Measurements from ENCODE around the gene PLEKHA8. TPM values are rescaled to one million over a fixed set of nuclear protein-coding genes. Genes with fewer than 3 reads are reported as not detected.

PLEKHA8 gene
- total and polyA plus RNA-seq, 2 experiments from 2014 or later = 4.7 to 10.3 TPM

DNA sequence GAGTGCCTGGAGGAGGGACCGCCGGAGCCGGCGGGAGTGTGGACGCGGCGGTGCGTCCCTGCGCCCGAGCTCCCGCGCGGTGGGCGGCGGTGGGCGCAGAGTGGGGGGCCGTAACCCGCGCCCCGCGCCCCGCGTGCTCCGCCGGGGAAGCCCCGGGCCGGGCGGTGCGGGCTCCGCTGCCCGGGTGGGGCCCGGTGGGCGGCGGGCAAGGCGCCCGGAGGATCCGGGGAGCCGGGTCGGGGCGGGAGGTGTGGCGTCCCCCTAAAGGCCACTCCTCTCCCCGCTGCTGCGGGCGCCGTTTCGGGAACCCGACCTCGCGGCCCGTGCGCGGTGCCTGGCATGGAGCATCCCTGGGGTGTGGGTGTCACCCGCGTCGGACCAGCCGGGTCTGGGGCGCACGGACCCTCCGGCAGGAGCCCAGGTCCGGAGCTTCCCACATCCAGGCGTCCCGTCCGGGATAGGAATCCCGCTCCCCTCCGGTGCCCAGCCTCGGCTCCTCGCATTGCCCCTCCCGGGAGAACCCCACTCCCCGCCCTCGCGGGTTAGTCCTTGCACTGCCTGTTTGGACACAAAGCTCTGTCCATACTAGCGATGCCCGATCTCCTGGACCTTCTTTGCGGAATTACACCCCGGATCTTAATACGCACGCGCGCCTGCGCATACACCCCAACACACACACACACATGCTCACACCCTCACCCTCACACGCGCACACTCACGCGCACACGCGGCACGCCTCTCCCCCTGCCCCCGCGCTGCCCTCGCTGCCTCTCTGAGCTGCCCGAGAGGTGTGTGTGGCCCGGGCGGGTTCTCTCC lies 107.3 kb downstream of the PLEKHA8 start:
- 0% methylated on average over 41 to 92 of the region's 93 CpGs for WGBS, 2 experiments (ENCODE audit: low coverage in 1 of 2, low lambda C conversion rate in 2 of 2, missing lambda C conversion rate in 2 of 2)
- no peak for TF ChIP-seq EZH2phosphoT487 (IDR thresholded peaks at IDR 0.05; ENCODE audit: insufficient read depth, low read depth)
- no peak for TF ChIP-seq EZH2 (IDR thresholded peaks at IDR 0.05; ENCODE audit: insufficient read depth, poor library complexity, severe bottlenecking)
- no peaks in the 10 kb centered on the region for H3K27me3 ChIP-seq (replicated peaks; ENCODE audit: insufficient read depth)

DNA sequence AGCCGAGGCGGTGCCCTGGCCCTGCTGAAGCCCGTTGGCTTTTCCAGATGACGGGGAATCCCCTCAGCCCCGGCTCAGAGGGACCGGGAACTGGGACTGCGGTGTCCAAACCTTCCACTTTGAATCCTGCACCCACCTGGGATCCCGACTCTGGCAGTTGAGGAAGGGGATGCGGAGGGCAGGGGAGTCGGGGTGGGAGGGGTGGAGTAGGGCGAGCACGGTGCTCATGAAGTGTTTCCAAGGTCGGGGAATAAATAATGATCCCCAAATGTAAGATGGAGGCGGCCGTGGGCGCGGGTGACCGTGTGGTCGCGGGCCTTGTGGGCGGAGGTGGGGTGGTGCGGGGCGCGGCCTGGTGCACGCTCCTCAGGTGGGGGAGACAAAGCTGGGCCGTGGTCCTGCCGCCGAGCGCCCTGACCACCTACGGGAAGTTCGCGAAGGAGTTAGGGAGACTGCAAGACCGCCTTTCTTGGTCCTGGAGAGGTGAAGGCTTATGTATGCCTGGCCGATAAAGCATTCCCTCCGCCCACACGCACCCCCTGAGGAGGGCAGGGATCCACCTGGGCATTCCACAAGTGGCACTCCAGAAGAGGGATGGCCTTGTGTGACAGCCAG lies 108.0 kb downstream of the PLEKHA8 start:
- Histone ChIP-seq H3K27ac (peak overlapping the region; percentile 82), H3K9ac (peak overlapping the region; percentile 96), H3K4me2 (ENCODE audit: unreplicated experiment) (peak overlapping the region; percentile 90), H3K36me3 (ENCODE audit: low read depth) (no peaks in the 10 kb centered on the region), H4K20me1 (ENCODE audit: insufficient read depth) (no peaks in the 10 kb centered on the region), H3K9me2 (ENCODE audit: insufficient read depth) (no peaks in the 10 kb centered on the region), H3K27me3 (replicated peaks; ENCODE audit: insufficient read depth) (no peaks in the 10 kb centered on the region), H3K9me3 (ENCODE audit: low read depth) (no peaks in the 10 kb centered on the region), H2AFZ (peak overlapping the region; percentile 81), H3K79me2 (ENCODE audit: insufficient read depth) (peaks cover 54% of the 10 kb centered on the region), H3K4me3 (peak overlapping the region; percentile 91), H3K4me1 (ENCODE audit: insufficient read depth) (no peaks in the 10 kb centered on the region; the same call in 1 of the 2 replicates), H3F3A (ENCODE audit: insufficient read depth) (peaks cover 9% of the 10 kb centered on the region)
- WGBS, 2 experiments (ENCODE audit: low coverage in 1 of 2, low lambda C conversion rate in 2 of 2, missing lambda C conversion rate in 2 of 2) = 10 to 20% methylated on average over 18 to 33 of the region's 36 CpGs
- in situ Hi-C loops (cut with MboI) = no loop called here
- no peak for DNase-seq
- TF ChIP-seq EZH2 (IDR thresholded peaks at IDR 0.05; ENCODE audit: insufficient read depth, poor library complexity, severe bottlenecking) (no peak), EZH2phosphoT487 (IDR thresholded peaks at IDR 0.05; ENCODE audit: insufficient read depth, low read depth) (no peak)

More for the DNA sequence above, 107.3 kb downstream of the PLEKHA8 start:
- peak overlapping the region; percentile 82 for H3K27ac ChIP-seq
- no peaks in the 10 kb centered on the region for H3K9me2 ChIP-seq (ENCODE audit: insufficient read depth)
- no peaks in the 10 kb centered on the region for H3K36me3 ChIP-seq (ENCODE audit: low read depth)
- H3K9me3 ChIP-seq (ENCODE audit: low read depth) = no peaks in the 10 kb centered on the region
- no peaks in the 10 kb centered on the region for H4K20me1 ChIP-seq (ENCODE audit: insufficient read depth)
- H3K4me3 ChIP-seq = peak overlapping the region; percentile 91
- peak overlapping the region; percentile 90 for H3K4me2 ChIP-seq (ENCODE audit: unreplicated experiment)
- peak overlapping the region; percentile 81 for H2AFZ ChIP-seq
- peak overlapping the region; percentile 96 for H3K9ac ChIP-seq
- peak; percentile 81 for DNase-seq
- peaks cover 47% of the 10 kb centered on the region for H3K79me2 ChIP-seq (ENCODE audit: insufficient read depth)
- in situ Hi-C loops (cut with MboI) = no loop called here
- H3F3A ChIP-seq (ENCODE audit: insufficient read depth) = peaks cover 9% of the 10 kb centered on the region
- H3K4me1 ChIP-seq (ENCODE audit: insufficient read depth) = no peaks in the 10 kb centered on the region; the same call in 1 of the 2 replicates

GRCh38 chr7:30136743-30137485 lies 108.7 kb downstream of the PLEKHA8 start:
- 0 out of 2 replicates have a peak overlapping the region, but pooled peaks have one; percentile 81 for H2AFZ ChIP-seq
- H3K79me2 ChIP-seq (ENCODE audit: insufficient read depth) = peaks cover 61% of the 10 kb centered on the region
- peaks cover 3% of the 10 kb centered on the region; the same call in 1 of the 2 replicates for H3K4me1 ChIP-seq (ENCODE audit: insufficient read depth)
- H3K36me3 ChIP-seq (ENCODE audit: low read depth) = no peaks in the 10 kb centered on the region
- no peak overlapping the region for H3K27ac ChIP-seq
- TF ChIP-seq EZH2phosphoT487 (IDR thresholded peaks at IDR 0.05; ENCODE audit: insufficient read depth, low read depth) (no peak), EZH2 (IDR thresholded peaks at IDR 0.05; ENCODE audit: insufficient read depth, poor library complexity, severe bottlenecking) (no peak)
- peak overlapping the region; percentile 96 for H3K9ac ChIP-seq
- DNase-seq = peak; percentile 58
- no peaks in the 10 kb centered on the region for H4K20me1 ChIP-seq (ENCODE audit: insufficient read depth)
- in situ Hi-C loops (cut with MboI) = no loop called here
- H3F3A ChIP-seq (ENCODE audit: insufficient read depth) = peaks cover 12% of the 10 kb centered on the region
- peak overlapping the region; percentile 91 for H3K4me3 ChIP-seq
- no peaks in the 10 kb centered on the region for H3K9me3 ChIP-seq (ENCODE audit: low read depth)
- no peaks in the 10 kb centered on the region for H3K9me2 ChIP-seq (ENCODE audit: insufficient read depth)
- 56 to 60% methylated on average over 7 of the region's 7 CpGs for WGBS, 2 experiments (ENCODE audit: low coverage in 1 of 2, low lambda C conversion rate in 2 of 2, missing lambda C conversion rate in 2 of 2)
- H3K4me2 ChIP-seq (ENCODE audit: unreplicated experiment) = peak overlapping the region; percentile 90
- H3K27me3 ChIP-seq (replicated peaks; ENCODE audit: insufficient read depth) = no peaks in the 10 kb centered on the region

GRCh38 chr7:30139836-30140384 lies 111.7 kb downstream of the PLEKHA8 start:
- H3K79me2 ChIP-seq (ENCODE audit: insufficient read depth) = peaks cover 78% of the 10 kb centered on the region
- no peak overlapping the region for H3K27ac ChIP-seq
- no peak for TF ChIP-seq EZH2phosphoT487 (IDR thresholded peaks at IDR 0.05; ENCODE audit: insufficient read depth, low read depth)
- TF ChIP-seq EZH2 (IDR thresholded peaks at IDR 0.05; ENCODE audit: insufficient read depth, poor library complexity, severe bottlenecking) = no peak

More at GRCh38 chr7:30139836-30140384, 111.7 kb downstream of the PLEKHA8 start:
- H2AFZ ChIP-seq = no peak overlapping the region
- H3K9ac ChIP-seq = no peak overlapping the region
- no peaks in the 10 kb centered on the region for H3K9me2 ChIP-seq (ENCODE audit: insufficient read depth)
- H3K9me3 ChIP-seq (ENCODE audit: low read depth) = no peaks in the 10 kb centered on the region
- no peak overlapping the region for H3K4me2 ChIP-seq (ENCODE audit: unreplicated experiment)
- H3K27me3 ChIP-seq (replicated peaks; ENCODE audit: insufficient read depth) = no peaks in the 10 kb centered on the region
- H3F3A ChIP-seq (ENCODE audit: insufficient read depth) = peaks cover 19% of the 10 kb centered on the region
- H3K4me1 ChIP-seq (ENCODE audit: insufficient read depth) = peaks cover 26% of the 10 kb centered on the region
- DNase-seq = no peak
- no peaks in the 10 kb centered on the region for H4K20me1 ChIP-seq (ENCODE audit: insufficient read depth)
- no peaks in the 10 kb centered on the region for H3K36me3 ChIP-seq (ENCODE audit: low read depth)
- 36 to 52% methylated on average over 4 of the region's 4 CpGs for WGBS, 2 experiments (ENCODE audit: low coverage in 1 of 2, low lambda C conversion rate in 2 of 2, missing lambda C conversion rate in 2 of 2)
- in situ Hi-C loops (cut with MboI) = no loop called here
- no peak overlapping the region for H3K4me3 ChIP-seq
